HG02798 (cell line): ENCODE measurements around the gene CHMP2B.

Experiments
- ATAC-seq: cut with Tn5 transposase; IDR thresholded peaks from one replicate; pipeline ENCODE4 v1.9.1; 2021; ENCODE audit warnings: mild to moderate bottlenecking; ENCODE audit not compliant: unreplicated experiment, poor library complexity

The CHMP2B gene, protein sequence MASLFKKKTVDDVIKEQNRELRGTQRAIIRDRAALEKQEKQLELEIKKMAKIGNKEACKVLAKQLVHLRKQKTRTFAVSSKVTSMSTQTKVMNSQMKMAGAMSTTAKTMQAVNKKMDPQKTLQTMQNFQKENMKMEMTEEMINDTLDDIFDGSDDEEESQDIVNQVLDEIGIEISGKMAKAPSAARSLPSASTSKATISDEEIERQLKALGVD

DNA sequence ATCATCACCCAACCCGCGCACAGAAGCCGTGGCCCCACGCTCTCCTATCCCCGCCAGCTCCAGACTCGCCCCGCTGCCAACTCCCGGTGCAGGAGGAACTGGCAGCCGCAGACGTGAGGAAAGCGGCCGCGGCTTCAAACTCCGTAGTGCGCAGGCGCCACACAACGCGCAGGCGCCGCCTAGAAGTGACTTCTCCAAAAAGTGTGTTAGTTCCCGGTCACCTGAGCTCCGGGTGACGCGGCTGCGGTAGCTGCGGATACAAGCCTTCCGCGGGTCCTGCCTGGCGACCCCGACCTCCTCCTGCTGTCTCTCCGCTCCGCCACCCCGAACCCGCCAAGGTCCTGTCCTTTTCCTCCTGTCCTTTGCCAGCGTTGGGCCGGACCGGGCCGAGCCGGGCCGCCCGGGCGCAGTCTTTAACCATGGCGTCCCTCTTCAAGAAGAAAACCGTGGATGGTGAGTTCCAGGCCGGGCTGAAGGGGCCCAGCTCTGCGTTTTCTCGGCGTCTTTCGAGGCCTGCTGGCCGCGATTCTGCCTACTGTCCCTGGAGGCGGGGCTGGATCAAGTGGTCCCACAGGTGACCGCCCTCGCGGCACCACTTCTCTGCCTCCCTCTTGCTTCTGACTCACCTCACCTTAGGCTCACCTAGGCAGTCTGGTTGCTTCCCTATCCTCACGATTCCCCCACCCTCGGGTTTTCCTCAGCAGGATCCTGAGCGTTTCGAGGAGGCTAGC, at the start of gene CHMP2B:
Gene CHMP2B (plus strand): TSS at position 206 of the 731 bp plus-strand sequence. CDS start 214 bp downstream, at position 420.
- ATAC-seq = peak; percentile 97

DNA sequence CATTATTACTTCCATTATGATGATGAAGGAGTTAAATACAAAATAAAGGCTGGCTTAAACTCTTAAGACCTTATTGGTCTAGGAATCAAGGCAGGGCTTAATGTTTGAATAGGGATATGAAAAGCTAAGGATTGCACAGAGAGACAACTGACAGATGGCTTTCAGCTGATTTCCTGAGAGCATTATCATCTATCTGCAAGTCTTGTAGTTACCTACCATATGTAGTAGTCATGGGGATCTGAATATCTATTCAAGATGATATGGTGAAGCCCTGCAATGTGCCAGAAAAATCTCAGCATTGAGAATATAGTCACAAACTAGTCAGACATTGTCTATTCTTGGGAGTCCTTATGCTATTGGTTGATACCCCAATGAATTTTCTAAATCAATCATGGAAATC, 47.5 kb upstream of the CHMP2B start:
- ATAC-seq = no peak

DNA sequence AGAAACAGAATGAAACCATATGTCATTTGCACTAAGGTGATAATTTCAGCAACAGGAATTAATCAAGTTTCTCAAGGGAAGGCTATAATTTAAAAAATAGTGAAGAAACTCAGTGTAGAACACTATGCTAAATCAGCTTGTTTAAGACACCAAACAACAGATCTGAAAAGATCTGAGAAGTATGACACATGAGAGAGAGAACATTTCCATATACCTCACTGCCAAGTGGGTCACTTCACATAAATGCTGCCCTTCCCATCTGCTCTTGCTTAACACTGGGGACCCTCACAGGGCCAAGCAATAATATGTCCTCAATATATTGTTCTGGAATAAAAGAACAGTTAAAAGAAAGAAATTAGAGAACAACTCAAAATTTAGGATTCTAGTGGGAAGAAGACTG, 45.6 kb upstream of the CHMP2B start:
- ATAC-seq = no peak

DNA sequence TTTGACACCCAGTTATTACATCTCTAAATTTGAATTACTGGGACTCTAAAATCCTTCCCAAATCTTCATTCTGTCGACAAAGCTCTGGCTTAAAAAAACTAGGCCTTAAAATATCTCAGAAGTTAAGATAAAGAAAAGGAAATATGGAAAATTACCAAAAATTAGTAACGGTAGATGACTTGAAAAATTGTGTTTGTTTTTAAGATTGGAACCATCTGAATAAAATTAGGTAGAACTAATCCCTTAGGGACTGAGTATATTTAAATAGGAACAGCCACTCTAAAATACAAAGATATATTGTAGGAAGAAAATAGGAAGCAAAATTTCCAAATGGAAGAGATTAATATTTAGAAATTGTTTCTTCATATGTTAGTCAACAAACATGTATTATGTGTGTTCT, 45.1 kb upstream of the CHMP2B start:
- no peak for ATAC-seq

DNA sequence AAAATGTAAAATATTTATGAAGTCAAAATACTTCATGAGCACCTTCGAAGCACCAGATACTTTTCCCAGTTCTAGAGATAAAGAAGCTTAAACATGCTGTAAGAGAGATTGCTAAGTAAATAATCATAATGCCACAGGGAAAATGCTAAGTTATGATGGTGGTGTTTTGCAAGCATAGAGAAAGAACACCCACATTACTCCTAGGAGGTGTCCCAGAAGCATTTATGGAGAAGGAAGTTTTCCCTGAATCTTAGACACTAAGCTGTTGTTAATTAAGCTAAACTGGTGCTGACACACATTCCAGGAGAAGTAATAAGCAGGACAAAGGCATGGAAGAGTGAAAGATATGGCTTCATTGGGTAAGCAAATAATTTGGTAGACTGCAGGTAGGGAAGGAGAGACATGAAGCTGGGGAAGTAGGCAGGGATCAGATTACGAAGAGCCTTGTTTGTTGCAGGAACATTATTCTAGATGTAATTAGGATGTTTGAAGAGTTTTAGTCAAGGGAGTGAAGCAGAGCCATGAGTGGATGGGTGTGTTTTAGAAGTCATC, 40.4 kb upstream of the CHMP2B start:
- ATAC-seq = no peak

DNA sequence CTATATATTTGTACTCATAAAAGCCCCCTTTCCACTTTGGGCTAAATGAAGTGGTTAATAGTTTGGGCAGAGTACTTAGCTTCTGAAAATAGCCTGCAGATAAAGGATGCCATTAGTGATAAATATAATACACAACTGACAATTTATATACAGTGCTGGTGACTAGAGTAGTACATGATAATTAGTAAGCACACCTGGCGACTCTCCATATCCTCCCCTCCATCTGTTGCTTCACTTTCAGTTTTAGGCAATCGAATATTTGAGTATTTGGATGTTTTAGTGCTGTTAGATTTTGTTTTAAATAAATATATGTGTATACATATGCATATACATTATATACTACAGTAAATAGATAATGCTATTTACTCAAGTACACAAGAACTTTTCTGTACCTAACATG, 35.9 kb upstream of the CHMP2B start:
- ATAC-seq = no peak

DNA sequence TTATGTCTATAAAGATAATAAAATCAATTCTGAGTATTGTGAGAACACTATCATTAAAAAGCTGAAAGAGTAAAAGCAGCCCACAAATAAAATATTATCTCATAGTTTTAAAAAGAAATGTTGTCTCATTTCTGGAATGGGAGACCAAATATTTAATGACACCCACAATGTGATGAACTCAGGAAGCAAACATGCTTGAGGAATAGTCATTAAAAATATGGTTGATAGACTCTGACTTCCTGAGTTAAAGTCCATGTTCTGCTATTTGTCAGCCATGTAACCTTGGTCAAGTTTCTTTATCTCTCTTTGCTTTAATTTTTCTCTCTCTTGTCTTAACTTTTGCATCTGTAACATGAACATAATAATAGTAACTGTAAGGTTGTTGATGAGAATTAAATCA, 35.5 kb upstream of the CHMP2B start:
- ATAC-seq = no peak

DNA sequence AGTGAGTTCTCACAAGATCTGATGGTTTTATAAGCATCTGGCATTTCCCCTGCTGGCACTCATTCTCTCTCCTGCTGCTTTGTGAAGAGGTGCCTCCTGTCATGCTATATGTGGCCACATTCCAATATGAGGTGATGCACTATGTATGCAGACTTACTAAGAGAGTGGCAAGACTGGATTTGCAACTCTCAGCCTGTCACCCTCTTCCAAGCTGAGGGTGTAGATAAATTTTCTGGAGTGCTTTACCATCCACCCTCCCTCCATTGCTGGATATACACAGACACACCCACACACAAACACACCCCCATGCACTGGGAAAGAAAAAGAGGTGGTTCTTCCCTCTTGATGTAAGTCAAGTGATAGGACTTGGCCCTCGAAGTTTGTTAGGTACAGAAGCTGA, 30.2 kb upstream of the CHMP2B start:
- no peak for ATAC-seq

DNA sequence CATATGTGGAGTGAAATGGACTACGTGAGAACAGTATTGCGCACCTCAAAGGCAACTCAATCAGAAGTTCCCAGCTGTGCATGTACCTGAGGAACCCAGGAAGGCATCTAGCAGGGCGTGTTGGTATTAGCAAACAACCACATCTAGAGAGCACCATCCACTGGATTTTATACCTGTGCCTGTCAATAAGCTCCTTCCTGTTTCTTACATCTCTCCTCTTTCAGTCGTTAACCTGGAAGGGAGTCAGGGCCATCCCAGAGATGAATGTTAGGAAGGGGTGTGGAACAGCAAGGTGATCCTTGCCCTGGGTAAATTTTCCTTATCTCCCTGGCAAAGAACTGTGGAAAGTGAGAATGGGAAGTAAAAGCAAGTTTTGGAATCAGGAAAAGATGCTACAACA, 29.6 kb upstream of the CHMP2B start:
- no peak for ATAC-seq

DNA sequence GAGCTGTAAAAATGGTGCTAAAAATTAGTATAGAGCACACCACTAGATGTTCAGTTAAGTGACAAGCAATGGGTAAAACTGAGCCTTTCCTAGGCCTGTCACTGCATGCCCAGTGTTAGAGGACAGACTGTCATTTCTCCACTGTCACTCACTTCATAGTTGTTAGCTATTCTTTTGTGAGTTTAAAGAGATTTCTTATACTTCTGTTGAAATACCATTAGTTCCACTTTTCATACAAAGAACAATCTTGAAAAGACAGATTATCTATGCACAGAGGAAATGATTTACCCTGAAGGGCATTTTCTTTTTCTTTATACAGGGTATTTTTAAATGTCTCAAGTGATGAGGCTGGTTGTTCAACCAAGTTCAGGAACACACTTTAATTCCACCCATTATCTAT, 28.3 kb upstream of the CHMP2B start:
- no peak for ATAC-seq

DNA sequence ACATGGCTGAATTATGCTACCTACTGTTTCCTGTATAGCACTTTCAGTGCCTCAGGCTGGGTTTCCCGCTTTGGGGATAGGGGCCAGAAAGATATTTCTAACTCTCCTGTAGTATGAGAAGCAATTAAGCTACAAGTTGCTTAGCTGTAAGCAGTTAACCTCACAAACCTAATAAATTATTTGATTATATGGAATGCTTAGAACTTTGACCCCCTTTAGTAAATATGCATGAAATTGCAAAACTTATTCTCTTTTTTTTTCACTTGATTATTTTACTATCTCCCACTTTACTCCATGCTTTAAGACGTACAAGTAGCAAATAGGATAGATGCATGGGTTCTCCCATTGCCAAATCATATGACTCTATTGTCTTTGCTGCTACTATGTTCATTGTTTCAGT, 27.5 kb upstream of the CHMP2B start:
- no peak for ATAC-seq

DNA sequence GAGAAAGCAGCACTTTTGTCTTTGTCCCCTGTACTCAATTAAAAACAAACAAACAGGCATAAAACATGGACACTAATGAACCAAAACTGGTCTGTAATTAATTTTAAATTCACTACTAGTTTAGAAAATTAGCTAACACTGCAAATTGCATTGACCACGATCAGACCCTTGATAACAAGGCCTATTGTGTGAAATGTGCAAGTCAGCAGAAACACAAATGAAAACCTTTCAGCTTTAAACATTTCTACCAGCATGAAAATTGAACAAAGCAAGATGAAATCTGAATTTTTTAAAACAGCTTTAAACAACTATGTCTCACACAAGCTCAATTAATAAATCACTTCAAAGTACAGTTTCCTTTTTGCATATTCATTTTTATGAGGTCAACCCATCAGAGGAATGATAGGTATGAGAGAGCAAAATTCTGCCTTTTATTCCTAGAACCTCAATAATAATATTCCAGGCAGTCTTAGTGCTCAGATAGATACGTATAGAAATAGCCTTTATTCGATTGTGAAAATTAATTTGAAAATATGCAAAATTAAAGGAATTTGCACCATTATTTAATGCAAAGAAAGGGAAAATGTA, 27.0 kb upstream of the CHMP2B start:
- ATAC-seq = no peak

DNA sequence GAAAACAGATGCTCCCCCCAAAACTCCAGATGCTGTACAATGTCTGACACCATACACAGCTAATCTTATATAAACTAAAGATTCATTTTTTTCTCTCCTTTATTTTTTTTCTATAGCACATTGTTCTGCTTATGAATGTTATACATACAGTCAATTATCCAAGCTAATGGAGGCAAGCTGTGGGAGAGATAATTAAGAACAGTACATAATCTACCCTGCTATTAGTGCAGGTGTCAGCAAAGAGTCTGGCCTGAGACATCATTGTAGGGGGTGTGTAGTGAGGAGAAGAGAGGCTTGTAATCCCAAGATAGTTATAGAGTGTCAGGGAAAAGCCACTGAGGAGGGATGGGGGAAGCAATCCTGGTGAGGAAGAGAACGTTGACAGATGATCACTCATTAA, 25.4 kb upstream of the CHMP2B start:
- ATAC-seq = no peak

DNA sequence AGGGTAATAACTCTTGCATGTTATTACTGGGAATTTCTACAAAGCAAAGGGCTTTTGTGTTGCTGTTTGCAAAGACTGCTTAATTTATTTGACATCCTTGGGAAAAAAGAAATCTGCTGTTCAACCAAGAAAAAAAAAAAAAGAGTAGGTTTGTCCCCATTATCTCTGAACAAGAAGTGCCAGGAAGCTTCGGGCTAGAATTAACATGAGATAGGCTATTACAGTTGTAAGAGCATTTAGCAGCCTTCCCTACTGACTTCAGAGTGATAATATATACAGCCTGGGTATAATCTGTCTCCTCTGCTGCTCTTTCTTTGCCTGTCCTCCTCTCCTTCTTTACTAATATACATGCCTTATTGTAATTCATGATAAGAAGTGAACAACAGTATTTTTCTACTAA, 23.3 kb upstream of the CHMP2B start:
- ATAC-seq = no peak

DNA sequence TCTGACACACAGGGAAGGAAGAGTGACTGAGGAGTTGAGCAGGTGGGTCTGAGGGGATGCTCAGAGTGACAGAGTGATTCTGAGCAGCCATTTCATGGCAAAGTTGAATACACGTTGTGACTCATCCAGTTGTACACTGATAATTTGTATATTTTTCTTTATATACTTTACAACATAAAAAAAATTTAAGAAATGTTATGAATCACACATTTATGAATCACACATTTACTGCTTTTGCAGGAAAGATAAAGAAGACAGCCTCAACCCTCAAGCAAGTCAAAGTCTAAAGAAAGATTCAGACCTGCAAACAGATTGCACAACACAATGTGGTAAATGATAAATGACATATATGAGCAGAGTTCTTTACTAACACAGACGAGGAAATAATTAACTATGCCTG, 21.0 kb upstream of the CHMP2B start:
- no peak for ATAC-seq

DNA sequence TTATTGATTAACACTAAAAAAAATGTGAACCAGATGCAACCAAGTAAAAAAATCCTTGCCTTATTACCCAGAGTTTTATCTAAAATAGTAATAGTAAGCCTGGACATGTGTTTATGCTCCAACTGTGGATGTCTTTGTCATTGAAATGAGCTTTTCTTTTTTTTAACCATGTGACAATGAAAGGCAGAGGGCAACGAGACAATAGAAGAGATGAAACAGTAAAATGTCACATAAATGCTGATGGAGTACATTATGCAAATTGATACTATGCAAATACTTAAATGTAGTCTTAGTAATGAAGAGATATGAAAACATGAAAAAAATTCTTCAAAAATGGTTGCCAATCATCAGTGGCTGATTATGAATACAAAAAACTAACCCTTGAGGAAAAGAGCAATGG, 20.5 kb upstream of the CHMP2B start:
- ATAC-seq = no peak

DNA sequence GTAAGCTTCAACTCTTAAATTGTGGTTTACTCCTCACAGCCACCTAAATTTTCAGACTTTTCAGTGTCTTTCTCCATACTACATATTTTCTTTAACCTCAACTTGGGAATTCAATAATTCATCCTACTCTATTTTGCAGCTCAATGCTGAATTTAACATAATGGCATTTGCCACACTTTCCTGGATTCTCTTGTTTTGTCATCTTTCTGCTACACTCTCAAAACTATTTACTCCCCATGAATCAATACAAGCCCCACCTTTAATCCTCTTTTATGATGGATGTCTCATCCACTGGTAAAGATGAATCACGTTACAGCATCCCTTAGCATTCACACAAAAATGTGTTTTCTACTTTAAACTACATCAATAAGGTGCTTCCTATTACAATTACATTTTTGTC, 19.6 kb upstream of the CHMP2B start:
- no peak for ATAC-seq

DNA sequence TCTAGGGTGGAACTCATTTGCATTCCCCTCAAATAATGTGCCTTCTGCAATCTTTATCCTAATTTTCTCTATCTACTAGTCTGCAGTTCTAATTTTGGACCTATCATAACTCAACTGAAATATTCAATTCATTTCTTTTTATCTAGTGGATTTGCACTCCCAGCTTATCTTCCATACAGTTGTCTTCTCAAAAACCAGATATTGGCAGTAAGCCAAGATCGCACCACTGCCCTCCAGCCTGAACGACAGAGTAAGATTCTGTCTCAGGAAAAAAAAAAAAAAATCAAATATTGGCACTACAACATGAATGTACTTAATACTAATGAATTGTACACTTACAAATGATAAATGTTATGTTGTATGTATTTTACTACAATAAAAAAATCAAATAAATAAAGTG, 18.0 kb upstream of the CHMP2B start:
- no peak for ATAC-seq

DNA sequence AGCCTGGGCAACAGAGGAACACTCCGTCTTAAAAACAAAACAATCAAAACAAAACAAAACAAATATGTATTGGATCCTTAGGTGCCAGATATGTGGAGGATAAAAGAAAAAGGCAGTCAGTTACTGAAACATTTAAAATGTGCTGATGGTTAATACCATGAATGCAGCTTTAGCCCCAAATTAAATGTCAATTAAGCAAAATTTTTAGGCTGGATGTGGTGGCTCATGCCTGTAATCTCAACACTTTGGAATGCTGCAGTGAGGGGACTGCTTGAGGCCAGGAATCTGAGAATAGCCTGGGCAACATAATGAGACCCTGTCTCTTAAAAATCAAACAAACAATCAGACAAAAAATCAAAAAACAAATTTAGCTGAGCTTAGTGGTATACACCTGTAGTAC, 8.5 kb upstream of the CHMP2B start:
- no peak for ATAC-seq

DNA sequence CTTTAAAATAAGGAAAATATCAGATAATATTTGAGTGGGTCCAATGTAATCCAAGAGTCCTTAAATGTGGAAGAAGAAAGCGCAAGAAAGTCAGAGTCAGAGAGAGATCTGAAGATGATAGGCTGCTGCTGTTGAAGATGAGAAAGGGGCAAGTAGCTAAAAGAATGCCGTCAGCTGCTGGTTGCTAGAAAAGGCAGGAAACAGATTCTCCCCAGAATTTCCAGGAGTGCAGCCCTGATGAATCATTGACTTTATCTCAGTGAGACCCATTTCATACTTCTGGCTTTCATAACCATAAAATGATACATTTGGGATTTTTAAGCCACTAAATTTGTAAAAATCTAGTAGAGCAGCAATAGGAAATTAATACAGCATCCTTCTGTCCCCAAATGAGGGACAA, 7.5 kb upstream of the CHMP2B start:
- ATAC-seq = no peak

DNA sequence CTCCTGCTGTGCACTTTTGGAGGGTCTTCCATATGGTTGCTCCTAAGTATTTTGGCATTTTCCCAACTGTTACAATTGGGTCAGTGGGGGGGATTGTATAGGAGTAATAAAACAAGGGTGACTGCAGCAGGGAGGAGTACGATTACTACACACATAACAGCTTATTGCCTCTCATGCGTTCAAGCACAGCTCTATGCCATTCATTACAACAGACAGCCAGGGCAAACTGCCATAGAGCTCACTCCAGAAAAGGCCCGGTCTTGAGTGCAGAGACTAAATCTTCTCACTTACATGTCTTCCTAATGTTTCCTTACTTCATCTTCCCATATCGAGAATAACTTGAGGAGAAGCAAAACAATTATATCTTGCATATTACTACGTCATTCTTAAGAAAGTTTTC, 1.4 kb upstream of the CHMP2B start:
- ATAC-seq = no peak

DNA sequence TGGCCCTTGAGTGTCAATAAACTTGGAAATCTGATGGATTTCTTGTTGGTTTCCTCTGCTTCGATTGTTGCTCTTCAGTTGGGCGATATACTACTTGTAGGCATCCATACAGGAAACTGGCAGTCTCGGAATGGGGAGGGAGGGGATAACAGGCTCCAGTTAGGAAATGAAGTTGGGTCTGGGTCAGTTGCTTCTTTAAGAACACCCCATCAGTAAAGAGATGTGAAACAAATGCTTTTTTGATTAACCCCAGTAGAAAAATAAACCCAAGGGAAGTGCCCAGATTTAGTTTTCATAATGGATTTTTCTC, 681 bp downstream of the CHMP2B start:
- no peak for ATAC-seq
